GM19043 (cell line): ENCODE measurements around the gene SEBOX.
A peak's percentile ranks its signal among the peaks of the same experiment; 100 is the strongest.
"Not testable (repeated sequence)": the region's sequence is repeated elsewhere in the genome, so short reads cannot be mapped to it uniquely, and the experiment has no call there.

Experiments used
- ATAC-seq: cut with Tn5 transposase; IDR thresholded peaks from one replicate; pipeline ENCODE4 v1.9.1; 2021; ENCODE audit warnings: low read depth; ENCODE audit not compliant: unreplicated experiment

SEBOX gene

DNA sequence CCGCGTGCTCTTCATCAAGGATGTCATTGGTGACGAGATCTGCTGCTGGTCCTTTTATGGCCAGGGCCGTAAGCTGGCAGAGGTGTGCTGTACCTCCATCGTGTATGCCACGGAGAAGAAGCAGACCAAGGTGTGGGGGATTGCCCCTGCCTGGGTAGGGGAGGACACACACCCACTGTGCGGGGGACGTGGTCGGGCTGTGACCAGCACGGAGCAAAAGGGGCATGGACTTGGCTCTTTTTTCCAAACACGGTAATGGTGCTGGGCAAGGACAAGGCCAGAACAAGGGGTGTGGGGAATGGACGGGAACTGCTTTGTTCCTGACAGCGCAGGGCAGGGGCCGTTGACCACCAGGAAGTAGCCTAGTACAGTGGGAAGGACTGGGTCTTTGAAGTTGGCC lies 22.7 kb downstream of the SEBOX start:
- ATAC-seq, result no peak

DNA sequence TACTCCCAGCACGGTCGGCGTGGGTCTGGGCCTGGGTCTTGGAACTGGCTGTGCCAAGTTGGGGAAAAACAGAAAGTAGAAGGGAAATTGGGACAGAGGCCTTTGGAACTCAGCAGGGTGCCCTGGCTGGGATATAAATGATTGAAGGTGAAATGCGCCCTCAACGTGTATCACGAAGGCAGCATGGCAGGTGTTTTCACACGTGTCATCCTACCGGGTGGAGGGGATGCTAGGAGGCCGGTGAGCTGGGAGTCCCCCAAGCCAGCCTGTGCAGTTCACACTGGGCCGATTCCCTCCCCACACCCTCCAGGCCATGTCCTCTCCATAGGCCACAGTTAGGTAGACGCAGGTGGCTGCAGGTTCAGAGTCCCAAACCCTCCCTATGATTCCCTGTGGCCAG lies 23.5 kb downstream of the SEBOX start:
- no peak for ATAC-seq

DNA sequence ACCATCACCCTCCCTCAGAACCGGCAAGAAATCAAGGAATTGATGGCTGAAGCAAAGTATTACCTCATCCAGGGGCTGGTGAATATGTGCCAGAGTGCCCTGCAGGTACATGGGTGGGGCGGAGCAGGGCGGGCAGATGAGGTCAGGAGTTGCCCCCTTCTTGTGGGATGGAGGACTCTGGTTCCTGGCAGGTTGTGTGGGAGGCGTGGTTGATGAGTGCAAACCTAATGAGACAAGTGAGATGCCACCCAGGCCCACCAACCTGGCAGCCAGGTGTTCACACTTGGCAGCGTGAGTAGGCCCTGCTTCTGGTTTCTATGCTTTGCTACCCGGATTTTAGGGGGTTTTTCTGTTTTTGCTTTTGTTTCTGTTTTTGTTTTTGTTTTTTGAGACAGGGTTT lies 24.6 kb downstream of the SEBOX start:
- no peak for ATAC-seq

DNA sequence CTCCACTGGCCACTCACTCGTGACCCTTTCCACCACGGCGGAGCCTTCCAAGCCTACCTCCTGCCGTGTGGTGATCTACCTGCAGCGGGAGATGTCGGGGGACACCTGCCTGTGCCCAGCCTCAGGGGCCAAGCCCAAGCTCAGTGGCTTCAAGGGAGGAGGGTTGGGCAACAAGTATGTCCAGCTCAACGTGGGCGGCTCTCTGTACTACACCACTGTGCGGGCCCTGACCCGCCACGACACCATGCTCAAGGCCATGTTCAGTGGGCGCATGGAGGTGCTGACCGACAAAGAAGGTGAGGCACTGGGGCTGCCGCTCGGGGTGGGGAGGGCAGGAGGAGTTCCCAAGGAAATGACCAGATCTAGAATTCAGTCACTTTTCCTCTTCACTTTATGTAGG lies 25.6 kb downstream of the SEBOX start:
- ATAC-seq, result no peak

DNA sequence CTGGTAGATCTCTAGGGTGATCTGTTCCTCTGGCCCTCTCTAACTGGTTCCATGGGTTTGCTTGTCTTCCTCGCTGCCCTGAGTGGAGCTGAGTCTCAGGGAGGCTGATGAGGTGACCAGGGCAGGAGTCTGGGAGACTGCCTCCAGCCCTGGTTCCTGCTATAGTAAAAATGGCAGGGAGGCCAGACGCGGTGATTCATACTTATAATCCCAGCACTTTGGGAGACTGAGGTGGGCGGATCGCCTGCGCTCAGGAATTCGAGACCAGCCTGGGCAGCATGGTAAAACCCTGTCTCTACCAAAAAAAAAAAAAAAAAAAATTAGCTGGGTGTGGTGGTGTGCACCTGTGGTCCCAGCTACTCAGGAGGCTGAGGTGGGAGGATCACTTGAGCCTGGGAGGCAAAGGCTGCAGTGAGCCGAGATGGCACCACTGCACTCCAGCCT lies 26.2 kb downstream of the SEBOX start:
- not testable (repeated sequence) for ATAC-seq

DNA sequence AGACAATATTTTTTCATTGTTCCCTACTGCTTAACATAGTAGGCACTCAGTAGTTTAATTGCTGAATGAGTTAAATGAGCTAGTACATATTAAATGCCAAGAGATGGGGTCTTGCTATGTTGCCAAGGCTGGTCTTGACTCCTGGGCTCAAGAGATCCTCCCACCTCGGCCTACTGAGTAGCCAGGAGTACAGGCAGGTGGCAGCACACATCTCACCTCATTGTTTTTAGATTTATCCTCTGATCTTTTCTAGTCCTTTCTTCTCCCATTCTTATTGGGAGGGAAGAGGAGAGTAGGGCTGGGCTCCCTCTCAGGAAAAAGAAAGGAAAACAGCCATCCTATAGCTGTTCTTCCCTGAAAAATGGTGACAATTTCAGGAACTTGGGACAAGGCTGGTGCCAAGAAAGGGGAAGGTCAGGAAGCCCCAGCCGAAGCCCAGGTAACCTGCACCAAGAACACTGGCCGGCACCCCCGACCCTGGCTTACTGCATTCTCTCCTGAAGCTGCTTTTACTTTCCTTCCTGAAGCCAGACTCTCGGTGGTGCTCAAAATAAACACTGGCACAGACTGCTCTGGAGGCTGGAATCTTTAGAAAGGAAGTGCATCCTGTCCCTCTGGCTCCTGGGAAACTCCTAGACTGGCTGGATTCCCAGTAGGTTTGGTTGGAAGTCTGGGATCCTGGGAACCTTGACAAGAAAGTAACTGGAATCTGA lies 26.8 kb downstream of the SEBOX start:
- no peak for ATAC-seq

DNA sequence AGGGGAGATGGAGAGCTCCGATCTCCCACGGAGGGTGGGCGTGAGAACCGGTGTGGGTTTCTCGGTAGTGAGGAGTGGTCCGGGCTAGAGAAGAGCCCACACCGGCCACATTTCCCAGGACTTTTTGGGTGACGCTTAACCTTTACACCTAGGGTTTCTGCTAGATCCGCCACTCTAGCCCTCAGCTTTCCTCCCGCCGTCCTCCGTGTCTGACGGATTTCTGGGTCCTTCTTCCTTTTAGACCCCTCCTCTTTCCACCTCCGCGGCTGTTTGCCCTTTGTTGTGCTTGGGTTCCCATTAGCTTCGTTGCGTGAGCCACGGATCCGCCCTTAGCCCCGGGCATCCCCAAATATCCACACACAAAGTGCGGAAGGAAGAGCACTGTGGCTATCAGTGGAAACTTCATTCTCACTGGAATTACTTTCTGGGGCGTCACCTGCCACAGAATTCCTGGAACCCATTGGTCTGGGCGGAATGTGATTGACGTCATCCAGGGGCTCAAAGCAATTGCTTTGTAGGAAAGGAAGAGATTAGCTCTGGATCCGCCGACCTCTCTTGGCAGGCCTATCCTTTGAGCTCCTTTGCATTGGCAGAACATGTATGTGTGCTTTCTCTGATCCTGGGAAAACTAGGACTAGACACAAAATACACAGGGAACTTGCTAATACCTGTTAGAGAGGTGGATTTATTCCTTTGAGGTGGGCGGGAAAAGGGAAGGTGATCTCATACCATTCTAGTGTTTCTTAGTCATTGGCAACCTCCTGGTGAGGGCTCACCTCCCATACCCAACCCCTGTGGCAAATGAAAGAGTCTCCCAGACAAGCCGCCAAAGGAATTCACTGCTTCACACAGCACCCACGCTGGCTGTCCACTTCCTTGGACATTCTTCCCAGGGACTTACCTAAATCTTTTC lies 28.8 kb downstream of the SEBOX start:
- no peak for ATAC-seq

DNA sequence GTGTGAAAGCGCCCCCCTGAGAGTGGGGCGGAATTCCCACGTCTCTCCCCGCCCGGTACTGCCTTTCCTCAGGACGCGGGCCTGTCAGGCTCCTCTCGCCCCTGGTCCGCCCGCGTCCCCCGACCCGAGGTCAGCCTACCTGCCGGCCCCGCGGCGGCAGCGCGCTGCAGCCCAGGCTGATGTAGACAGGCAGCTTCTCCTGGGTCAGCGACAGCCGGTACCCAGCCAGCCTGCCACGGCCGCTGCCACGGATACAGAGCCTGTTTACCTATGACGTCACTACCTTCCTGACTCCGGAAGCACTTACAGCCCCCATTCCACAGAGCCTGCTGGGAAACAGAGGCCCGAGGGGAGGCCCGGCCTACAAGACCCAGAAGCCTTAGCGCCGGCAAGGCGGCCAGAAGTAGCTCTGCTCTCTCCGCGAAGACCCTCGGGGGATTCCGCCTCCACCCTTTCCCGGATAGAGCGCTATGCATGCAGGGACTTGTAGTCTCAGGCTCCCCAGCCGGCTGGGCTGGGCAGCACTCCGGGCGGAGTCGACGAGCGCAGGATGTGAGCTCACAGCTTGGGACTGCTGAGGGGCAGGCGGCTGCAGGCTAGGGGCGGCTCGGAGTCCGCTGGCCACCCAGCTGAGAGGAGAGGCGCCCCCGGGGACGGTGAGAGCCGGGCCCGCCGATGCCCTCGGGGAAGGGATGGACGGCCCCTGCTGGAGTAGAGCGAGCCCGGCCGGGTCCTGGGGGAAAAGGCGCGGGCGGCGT lies 29.6 kb downstream of the SEBOX start, which contains the start of the genes IFT20 and TNFAIP1:
TSS of gene IFT20 (minus strand) at position 272 of the 758 bp plus-strand sequence. CDS start 3,487 bp downstream, outside the sequence.
TSS of gene TNFAIP1 (plus strand) at position 561 of the 758 bp plus-strand sequence. CDS start 3,761 bp downstream, outside the sequence.
- ATAC-seq, result peak; percentile 95

DNA sequence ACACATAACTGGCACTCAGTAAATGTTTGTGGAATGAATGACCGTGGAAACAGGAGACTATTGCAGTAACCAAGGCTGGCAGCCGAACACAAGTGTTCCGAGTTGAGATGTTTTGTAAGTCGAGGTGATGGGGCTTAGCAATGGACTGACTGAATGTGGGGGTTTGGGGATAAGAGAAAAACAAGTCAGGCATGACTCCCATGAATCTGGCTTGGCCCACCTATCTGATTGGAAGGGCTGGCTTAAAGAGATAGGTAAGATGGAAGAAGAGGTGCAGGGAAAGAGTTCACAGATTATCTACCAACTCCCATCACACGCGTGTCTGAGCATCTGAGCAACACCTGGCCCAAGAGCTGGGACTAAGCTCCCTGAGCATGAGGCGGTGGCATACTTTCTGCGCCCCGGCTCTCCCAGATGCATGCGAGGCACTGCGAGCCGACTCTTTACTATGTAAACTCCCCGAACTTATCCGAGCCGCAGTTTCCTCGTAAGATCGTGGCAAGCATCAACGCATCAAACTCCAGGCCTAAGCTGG lies 30.3 kb downstream of the SEBOX start:
- ATAC-seq, result no peak

DNA sequence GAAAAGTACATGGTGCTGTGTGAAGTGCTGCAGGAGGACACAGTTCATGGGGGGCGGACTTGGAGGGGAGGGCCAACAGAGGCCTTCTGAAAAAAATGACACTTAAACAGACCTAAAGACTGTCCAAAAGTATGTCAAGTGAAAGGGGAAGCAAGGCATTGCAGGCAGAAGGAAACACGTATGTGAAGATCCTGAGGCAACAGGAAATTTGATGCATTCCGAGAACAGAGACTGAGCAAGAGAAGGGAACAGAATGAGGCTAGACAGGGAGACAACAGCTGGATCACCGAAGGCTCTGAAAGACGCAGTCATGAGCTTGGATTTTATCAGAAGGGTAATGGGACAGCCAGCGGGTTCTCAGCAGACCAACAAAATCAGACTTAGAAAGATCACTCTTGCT lies 30.8 kb downstream of the SEBOX start:
- no peak for ATAC-seq

DNA sequence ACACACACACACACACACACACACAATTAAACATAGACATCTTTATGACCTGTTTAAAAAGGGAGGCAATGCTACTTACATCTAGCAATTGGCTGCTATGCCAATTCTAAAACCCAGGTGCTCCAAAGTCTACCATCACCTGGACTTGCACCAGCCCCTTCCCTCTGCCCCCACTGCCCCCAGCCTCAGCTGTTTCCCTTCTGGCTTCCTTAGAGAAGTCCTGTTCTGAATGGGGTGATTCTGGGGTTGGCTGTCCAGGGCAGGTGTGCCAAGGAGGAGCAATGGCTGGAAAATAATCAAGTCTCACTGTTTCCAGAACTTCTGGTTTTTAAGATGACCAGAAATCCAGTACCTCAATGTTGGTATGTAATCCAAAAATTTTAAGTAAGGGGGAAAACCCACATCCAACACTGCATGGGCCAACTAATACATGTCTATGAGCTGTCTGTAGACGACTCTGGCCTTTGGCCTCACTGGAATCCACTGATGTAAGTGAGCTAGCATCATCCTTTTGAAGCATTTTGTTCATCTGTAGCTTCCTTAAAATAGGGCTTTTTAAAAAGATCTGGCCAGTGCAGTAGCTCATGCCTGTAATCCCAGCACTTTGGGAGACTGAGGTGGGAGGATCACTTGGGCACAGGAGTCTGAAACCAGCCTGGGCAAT lies 31.8 kb downstream of the SEBOX start:
- ATAC-seq, result no peak

DNA sequence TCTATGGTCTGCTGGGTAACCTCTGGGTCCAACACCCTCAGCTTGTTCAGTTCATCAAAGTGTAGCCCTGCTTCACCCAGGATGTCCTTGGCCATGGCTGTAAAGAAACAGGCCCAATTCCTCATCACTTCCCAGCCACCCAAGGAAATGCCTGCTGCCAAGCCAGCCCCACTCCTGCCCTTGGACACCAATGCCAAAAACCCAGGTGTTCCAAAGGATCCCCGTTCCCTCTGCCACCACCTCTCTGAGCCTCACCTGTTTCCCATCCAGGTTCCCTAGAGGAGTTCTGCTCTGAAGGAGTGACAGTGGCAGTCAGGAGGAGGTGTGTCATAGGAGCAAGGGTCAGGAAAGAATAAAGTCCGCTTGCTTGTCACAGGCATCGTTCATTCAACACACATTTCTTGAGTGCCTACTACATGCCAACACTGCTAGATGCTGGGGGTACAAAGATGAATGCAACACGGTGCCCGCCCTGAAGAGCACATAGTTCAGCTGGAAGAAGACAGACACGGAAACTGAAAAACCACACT lies 33.0 kb downstream of the SEBOX start:
- no peak for ATAC-seq

DNA sequence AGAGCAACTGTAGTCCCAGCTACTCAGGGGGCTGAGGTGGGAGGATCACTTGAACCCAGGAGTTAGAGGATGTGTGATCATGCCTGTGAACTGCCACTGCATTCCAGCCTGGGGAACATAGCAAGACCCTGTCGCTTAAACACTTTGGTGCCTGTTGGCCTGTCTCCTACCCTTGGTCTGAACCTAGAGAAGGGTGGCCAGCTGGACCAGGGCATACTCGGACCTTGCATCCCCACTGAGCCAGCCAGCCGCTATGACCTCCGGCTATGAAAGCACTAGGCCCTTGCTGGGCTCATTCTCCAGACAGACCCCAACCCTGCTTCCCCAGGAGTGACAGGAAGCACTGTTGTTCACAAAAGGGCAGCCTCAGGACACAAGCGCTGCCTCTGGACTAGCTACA lies 34.3 kb downstream of the SEBOX start:
- ATAC-seq, result no peak

DNA sequence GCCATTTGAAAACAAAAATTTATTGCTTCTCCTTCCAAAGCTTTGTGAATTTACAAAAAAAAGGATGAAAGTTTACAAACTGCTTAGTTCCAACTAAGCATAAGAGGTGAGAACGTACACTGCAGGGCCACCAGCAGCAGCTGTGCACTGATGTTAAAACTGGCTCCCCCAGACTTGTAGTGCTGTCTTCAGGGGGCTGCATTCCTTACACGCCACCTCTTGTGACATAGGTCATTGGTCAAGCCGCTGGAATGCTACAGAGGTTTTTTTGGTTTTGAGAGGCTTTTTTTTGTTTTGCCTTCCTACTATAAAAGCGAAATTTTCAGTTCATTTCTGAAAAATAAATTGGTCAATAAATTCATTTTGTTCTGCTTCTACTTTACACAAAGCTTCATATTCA lies 36.7 kb downstream of the SEBOX start:
- no peak for ATAC-seq

DNA sequence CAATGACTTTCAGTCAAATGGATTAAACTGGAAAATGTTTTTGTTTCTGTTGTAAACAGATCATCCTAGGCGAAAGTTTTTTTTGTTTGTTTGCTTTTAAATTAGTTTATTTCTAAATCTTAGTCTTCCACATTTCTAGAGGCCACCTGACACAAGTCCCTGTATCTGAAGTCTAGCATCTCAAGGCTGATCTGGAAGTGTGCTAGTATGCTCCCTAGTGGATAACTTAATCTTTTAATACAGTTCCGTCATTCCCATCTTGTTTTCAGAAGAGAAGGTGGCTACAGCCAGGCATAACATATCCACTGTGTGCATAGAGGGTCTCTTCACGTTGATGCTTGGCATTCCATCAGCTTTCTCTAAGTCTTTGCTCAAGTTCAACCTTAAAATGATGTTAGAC lies 37.3 kb downstream of the SEBOX start:
- no peak for ATAC-seq

DNA sequence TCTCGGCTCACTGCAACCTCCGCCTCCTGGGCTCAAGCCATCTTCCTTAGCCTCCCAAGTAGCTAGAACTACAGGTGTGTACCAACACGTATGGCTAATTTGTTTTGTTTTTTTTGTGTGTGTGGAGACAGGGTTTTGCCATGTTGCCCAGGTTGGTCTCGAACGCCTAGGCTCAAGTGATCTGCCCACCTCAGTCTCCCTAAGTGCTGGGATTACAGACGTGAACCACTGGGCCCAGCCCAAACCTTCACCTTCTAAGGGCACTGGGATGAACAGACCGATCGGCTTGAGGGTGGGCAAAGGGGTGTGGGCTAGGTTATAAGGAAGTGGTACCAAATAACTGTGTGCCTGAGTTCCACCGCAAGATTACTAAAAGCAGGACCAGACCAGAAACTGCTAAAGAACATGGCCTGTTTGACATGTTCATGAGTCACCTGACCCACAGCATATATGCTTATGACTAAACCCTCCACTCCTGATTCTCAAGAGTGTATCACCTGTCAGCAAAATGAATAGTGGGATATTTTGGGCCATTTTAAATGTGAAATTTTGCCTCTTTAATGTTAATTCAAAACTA lies 37.9 kb downstream of the SEBOX start:
- ATAC-seq, result no peak

DNA sequence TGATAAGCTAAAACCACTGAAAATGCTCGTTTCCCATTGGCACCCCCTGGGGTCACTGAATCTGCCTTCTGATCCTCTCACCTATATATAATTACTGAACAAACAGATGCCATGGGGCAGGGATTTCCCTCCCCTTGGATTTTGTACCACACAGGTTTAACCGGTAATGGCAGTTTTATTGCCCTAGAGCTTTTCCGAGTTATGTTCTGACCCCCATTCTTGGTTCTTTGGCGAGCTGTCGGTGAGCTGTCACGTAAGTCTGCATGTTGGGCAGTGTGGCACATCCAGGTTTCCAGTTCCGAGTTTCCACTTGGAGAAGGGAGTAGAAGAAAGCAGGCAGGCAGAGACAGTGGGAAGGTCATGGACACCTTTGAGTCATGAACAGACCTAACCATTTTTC lies 38.9 kb downstream of the SEBOX start:
- ATAC-seq, result no peak

DNA sequence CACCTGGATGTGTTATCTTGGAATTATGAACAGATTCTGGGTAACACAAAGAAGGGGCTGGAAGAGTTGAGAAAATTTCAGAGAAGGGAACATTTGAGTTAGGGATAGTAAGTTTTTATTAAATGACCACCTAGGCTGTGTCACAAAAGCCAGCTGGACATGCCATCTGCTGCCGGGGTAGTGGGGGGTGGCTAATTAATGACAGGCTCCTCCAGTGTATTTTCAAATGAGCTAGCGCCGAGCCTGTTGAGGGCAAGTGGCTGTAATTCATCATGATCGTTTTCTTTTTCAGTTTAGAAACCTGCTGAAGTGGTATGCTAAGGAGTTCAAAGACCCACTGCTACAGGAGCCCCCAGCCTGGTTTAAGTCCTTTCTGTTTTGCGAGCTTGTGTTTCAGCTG lies 39.8 kb downstream of the SEBOX start:
- no peak for ATAC-seq

DNA sequence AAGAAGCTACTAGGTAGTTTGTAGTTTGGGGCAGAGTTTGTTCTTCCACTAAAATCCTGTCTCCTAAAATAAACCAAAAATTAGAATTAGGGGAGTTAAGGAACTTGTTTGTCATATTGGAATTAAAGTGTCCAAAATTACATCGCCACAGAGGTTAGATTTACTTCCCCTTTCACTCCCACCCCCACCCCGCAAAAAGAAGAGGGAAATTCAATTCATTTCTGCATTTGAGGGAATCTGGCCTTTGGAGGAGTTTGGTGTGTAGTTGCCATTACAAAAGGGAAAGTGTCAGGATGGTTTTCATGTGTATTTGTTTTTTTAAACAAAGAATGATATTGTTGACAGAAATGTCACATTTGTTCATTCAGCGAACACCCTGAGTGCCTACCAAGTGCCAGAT lies 40.2 kb downstream of the SEBOX start:
- ATAC-seq, result no peak
